GM12878 (cell line): ENCODE results near the gene KRTAP10-10. TPM values are rescaled to one million over a fixed set of nuclear protein-coding genes. Genes with fewer than 3 reads are reported as not detected.

Source experiments
- ATAC-seq: fragments of 200-7000 bp; cut with Tn5 transposase; 3 replicates; pipeline ENCODE4 v1.9.1; 2020; ENCODE audit warnings: mild to moderate bottlenecking, moderate library complexity
- BruUV-seq: library from RNA; stranded (reverse); fragments of 400-500 nt; replicated peaks from 2 replicates; lab custom pipeline; 2021; lab: Mats Ljungman, UMichigan
- CTCF ChIA-PET: fragments of 300-600 bp; sonication (Branson Sonifier 250); formaldehyde crosslinking; extraction: SDS; loops from one replicate; lab custom pipeline; 2021; ENCODE audit warnings: inconsistent platforms; lab: Yijun Ruan, JAX
- POLR2A ChIA-PET: fragments of 350-600 bp; formaldehyde crosslinking; extraction: SDS; loops from one replicate; lab custom pipeline; 2021; ENCODE audit warnings: inconsistent platforms; lab: Charles Lee
- RAD21 ChIA-PET: fragments of 300-600 bp; sonication (Branson Sonifier 250); formaldehyde crosslinking; loops from one replicate; lab custom pipeline; 2023; ENCODE audit warnings: antibody characterized with exemption; ENCODE audit not compliant: unreplicated experiment; lab: Charles Lee
- SMC1A ChIA-PET: fragments of 300-600 bp; sonication (Branson Sonifier 250); formaldehyde crosslinking; loops from one replicate; lab custom pipeline; 2023; ENCODE audit not compliant: unreplicated experiment, uncharacterized antibody; lab: Charles Lee
- DNase-seq: peaks from one replicate; pipeline ENCODE4 v3.0.0-alpha.2; 2011; ENCODE audit warnings: low read depth, low spot score
- FAIRE-seq: peaks from 3 replicates; lab custom pipeline; 2011; peaks lifted over from hg19 to GRCh38; lab: Jason Lieb, UNC
- H2AFZ ChIP-seq: 2 replicates; pipeline ENCODE4 v1.6.0; 2011; ENCODE audit warnings: low read depth, low read length, control low read depth; ENCODE audit not compliant: control insufficient read depth
- H3K27ac ChIP-seq: 2 replicates; pipeline ENCODE4 v1.5.1; 2011; ENCODE audit warnings: control low read depth; ENCODE audit not compliant: control insufficient read depth, insufficient read depth
- H3K27me3 ChIP-seq, 2 experiments: replicated peaks in 1 of 2; 2 replicates each; pipeline versions ENCODE4 v1.6.0 to v1.6.1; 2011; ENCODE audit warnings: low read length in 1 of 2; ENCODE audit not compliant: control insufficient read depth in 2 of 2, insufficient read depth in 2 of 2
- H3K36me3 ChIP-seq, 2 experiments: 2 replicates each; pipeline ENCODE4 v1.5.1; 2011; ENCODE audit warnings: low read length in 1 of 2; ENCODE audit not compliant: control insufficient read depth in 2 of 2, insufficient read depth in 2 of 2
- H3K4me1 ChIP-seq: 2 replicates; pipeline ENCODE4 v1.6.1; 2011; ENCODE audit warnings: mild to moderate bottlenecking, low read length, moderate library complexity, mixed read lengths; ENCODE audit not compliant: control insufficient read depth, insufficient read depth
- H3K4me2 ChIP-seq: 2 replicates; pipeline ENCODE4 v1.6.0; 2011; ENCODE audit warnings: control low read depth; ENCODE audit not compliant: control insufficient read depth, insufficient read depth
- H3K4me3 ChIP-seq: fragments of 200-600 bp; sonication (generic); 2 replicates; pipeline ENCODE4 v1.5.1; 2016
- H3K79me2 ChIP-seq: 2 replicates; pipeline ENCODE4 v1.6.0; 2011; ENCODE audit warnings: low read length; ENCODE audit not compliant: control insufficient read depth, insufficient read depth
- H3K9ac ChIP-seq: 2 replicates; pipeline ENCODE4 v1.8.0; 2011; ENCODE audit warnings: low read length, control low read depth, mixed read lengths; ENCODE audit not compliant: control insufficient read depth, insufficient read depth
- H3K9me3 ChIP-seq: replicated peaks from 3 replicates; pipeline ENCODE4 v1.5.1; 2011; ENCODE audit warnings: mild to moderate bottlenecking, low read length; ENCODE audit not compliant: control insufficient read depth, insufficient read depth
- H4K20me1 ChIP-seq: 2 replicates; pipeline ENCODE4 v1.6.0; 2011; ENCODE audit not compliant: control insufficient read depth, insufficient read depth
- CBX3 ChIP-seq: fragments of 200-600 bp; sonication (generic); IDR thresholded peaks from 2 replicates; pipeline ENCODE4 v1.6.1; 2016; ENCODE audit warnings: low read depth, borderline replicate concordance
- MEF2A ChIP-seq: IDR thresholded peaks from 2 replicates; pipeline ENCODE4 v1.6.1; 2011; ENCODE audit warnings: low read depth, mild to moderate bottlenecking, low read length, moderate library complexity; ENCODE audit not compliant: insufficient read depth
- NFIC ChIP-seq: IDR thresholded peaks from 2 replicates; pipeline ENCODE4 v1.6.1; 2012; ENCODE audit warnings: low read depth, mild to moderate bottlenecking, inconsistent platforms, low read length, moderate library complexity
- RCOR1 ChIP-seq: conservative IDR thresholded peaks from 2 replicates; pipeline ENCODE4 v1.6.1; 2012; ENCODE audit warnings: low read depth, low read length, improper control_type of control experiment
- RELA ChIP-seq: fragments of 450-650 bp; IDR thresholded peaks from 2 replicates; pipeline ENCODE4 v1.8.0; 2014; ENCODE audit warnings: borderline replicate concordance; ENCODE audit not compliant: partially characterized antibody
- SMARCA5 ChIP-seq: fragments of 450-650 bp; IDR thresholded peaks from 2 replicates; pipeline ENCODE4 v1.6.1; 2017; ENCODE audit warnings: mild to moderate bottlenecking
- STAT3 ChIP-seq: IDR thresholded peaks from 2 replicates; pipeline ENCODE4 v1.6.1; 2011; ENCODE audit warnings: low read depth, low read length, improper control_type of control experiment
- TCF7 ChIP-seq: IDR thresholded peaks from 2 replicates; pipeline ENCODE4 v1.6.1; 2014; ENCODE audit warnings: antibody characterized with exemption, borderline replicate concordance
- WGBS: methylation state at CpG from one replicate; pipeline ENCODE4 v1.1.6; 2016; ENCODE audit warnings: low lambda C conversion rate; ENCODE audit not compliant: insufficient replicate concordance, insufficient coverage; ENCODE audit errors: missing lambda C conversion rate; 5-methylcytosine and 5-hydroxymethylcytosine counted together
- in situ Hi-C: fragments of 300-500 bp; cut with MboI; formaldehyde crosslinking; loops from 9 replicates; pipeline ENCODE4 v1.14.3; 2018; ENCODE audit warnings: mixed read lengths
- intact Hi-C: fragments of 100-400 bp; cut with micrococcal nuclease; formaldehyde crosslinking; loops from one replicate; pipeline ENCODE4 v1.14.2; 2022; ENCODE audit not compliant: unreplicated experiment
- polyA plus RNA-seq, 11 experiments: library from polyadenylated mRNA; depleted of rRNA in 4 of 11; unstranded in 6 of 11; stranded (reverse) in 5 of 11; fragments of >200 nt; fragmentation: Nextera tagmentation in 4 of 11; fragmentation: Illumina TruSeq in 1 of 11; extraction: Ambion mirVana in 4 of 11; extraction: Trizol in 1 of 11; gene quantifications; 1 replicate in 1 of 11; 2 replicates in 10 of 11; pipeline versions ENCODE4 v1.2.1 to v1.2.3, GENCODE V29; 2011 to 2016; ENCODE audit warnings: inconsistent platforms in 2 of 11, missing spikeins in 2 of 11, low read depth in 1 of 11
- total RNA-seq, 4 experiments: library from RNA; depleted of rRNA in 3 of 4; stranded (reverse); fragments of >200 nt in 3 of 4; fragmentation: Illumina TruSeq in 1 of 4; extraction: Trizol in 1 of 4; gene quantifications; 2 replicates each; pipeline versions ENCODE4 v1.2.1 to v1.2.3, GENCODE V29; 2013 to 2021
- TF ChIP-seq, protein P1 (sequence below): fragments of 450-650 bp; IDR thresholded peaks from 2 replicates; pipeline ENCODE4 v1.6.1; 2017; ENCODE audit warnings: mild to moderate bottlenecking, moderate library complexity
- TF ChIP-seq, protein P2 (sequence below): fragments of 450-650 bp; IDR thresholded peaks from 2 replicates; pipeline ENCODE4 v1.6.1; 2016; ENCODE audit warnings: mild to moderate bottlenecking
- TF ChIP-seq, protein P3 (sequence below): IDR thresholded peaks from 2 replicates; pipeline ENCODE4 v1.6.1; 2012; ENCODE audit warnings: low read depth, low read length, improper control_type of control experiment
- TF ChIP-seq, protein P4 (sequence below): fragments of 450-650 bp; IDR thresholded peaks from 2 replicates; pipeline ENCODE4 v1.6.1; 2017; ENCODE audit warnings: mild to moderate bottlenecking, low read depth, inconsistent platforms; ENCODE audit not compliant: poor library complexity, severe bottlenecking

The KRTAP10-10 gene
- total and polyA plus RNA-seq, 10 of the 15 experiments (the other 5 are each of a cell fraction or from before 2014, with no cell fraction given) = not detected

DNA sequence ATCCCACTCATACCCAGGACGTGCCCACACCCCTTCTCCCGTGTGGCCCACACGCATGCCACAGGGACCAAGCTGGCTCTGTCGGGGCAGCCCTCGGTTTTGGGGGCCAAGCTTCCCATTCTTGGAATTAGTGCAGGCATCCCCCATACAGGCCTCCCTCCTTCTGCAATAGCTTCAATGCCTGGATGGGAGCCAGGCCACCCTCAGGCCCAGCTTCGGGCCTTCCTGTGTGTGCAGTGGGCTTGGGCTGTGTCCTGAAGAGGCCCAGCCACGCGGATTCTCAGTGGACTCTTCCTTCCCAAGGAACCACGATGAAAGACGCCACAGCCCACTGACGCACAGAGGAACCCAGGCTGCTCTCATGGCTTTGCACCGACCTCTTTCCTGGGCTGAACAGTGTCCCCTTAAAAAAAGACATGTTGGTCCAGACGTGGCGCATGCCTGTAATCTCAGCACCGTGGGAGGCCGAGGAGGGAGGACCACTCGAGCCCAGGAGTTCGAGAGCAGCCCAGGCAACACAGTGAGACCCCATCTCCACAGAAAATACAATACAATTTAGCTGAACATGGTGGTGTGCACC lies 12.5 kb downstream of the KRTAP10-10 start (continued):
- TF ChIP-seq, protein P1, sequence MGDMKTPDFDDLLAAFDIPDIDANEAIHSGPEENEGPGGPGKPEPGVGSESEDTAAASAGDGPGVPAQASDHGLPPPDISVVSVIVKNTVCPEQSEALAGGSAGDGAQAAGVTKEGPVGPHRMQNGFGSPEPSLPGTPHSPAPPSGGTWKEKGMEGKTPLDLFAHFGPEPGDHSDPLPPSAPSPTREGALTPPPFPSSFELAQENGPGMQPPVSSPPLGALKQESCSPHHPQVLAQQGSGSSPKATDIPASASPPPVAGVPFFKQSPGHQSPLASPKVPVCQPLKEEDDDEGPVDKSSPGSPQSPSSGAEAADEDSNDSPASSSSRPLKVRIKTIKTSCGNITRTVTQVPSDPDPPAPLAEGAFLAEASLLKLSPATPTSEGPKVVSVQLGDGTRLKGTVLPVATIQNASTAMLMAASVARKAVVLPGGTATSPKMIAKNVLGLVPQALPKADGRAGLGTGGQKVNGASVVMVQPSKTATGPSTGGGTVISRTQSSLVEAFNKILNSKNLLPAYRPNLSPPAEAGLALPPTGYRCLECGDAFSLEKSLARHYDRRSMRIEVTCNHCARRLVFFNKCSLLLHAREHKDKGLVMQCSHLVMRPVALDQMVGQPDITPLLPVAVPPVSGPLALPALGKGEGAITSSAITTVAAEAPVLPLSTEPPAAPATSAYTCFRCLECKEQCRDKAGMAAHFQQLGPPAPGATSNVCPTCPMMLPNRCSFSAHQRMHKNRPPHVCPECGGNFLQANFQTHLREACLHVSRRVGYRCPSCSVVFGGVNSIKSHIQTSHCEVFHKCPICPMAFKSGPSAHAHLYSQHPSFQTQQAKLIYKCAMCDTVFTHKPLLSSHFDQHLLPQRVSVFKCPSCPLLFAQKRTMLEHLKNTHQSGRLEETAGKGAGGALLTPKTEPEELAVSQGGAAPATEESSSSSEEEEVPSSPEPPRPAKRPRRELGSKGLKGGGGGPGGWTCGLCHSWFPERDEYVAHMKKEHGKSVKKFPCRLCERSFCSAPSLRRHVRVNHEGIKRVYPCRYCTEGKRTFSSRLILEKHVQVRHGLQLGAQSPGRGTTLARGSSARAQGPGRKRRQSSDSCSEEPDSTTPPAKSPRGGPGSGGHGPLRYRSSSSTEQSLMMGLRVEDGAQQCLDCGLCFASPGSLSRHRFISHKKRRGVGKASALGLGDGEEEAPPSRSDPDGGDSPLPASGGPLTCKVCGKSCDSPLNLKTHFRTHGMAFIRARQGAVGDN = no peak

DNA sequence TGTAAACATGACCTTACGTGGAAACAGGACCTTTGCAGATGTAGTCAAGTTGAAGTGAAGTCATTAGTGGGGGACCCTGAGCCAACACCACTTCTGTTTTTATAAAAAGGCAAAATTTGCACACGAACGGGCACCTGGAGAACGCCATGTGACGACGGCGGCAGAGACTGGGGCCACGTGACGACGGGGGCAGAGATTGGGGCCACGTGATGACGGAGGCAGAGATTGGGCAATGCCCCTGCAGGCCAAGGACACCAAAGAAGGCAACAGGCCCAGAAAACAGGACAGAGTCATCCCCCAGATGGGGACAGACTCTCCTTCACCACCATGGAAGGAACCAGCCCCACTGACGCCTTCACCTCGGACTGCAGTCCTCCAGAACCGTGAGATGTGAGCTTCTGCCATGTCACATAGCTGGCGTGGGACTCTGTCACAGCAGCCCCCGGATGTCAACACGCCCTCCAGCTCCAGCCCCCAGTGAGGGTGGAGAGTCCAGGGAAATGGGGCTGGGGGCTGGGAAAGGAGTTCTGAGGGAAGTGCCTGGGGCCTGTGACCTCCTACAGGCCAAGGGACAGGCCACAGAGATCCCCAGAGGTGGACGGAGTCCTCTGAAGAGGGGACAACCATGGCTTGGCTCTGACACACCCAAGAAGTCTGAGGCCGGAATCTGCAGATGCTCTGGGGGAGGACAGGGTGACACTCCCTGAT lies 13.3 kb downstream of the KRTAP10-10 start:
- CTCF ChIA-PET = no interaction called here
- no peaks in the 10 kb centered on the region; the same call in 2 of the 3 replicates for H3K9me3 ChIP-seq
- no peaks in the 10 kb centered on the region for H3K4me1 ChIP-seq
- no TSS peak for BruUV-seq
- no peaks in the 10 kb centered on the region for H3K27me3 ChIP-seq
- SMC1A ChIA-PET = no interaction called here
- TF ChIP-seq, protein P2, sequence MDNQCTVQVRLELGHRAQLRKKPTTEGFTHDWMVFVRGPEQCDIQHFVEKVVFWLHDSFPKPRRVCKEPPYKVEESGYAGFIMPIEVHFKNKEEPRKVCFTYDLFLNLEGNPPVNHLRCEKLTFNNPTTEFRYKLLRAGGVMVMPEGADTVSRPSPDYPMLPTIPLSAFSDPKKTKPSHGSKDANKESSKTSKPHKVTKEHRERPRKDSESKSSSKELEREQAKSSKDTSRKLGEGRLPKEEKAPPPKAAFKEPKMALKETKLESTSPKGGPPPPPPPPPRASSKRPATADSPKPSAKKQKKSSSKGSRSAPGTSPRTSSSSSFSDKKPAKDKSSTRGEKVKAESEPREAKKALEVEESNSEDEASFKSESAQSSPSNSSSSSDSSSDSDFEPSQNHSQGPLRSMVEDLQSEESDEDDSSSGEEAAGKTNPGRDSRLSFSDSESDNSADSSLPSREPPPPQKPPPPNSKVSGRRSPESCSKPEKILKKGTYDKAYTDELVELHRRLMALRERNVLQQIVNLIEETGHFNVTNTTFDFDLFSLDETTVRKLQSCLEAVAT = no peak
- TF ChIP-seq, protein P3, sequence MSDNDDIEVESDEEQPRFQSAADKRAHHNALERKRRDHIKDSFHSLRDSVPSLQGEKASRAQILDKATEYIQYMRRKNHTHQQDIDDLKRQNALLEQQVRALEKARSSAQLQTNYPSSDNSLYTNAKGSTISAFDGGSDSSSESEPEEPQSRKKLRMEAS = no peak
- no peak for TF ChIP-seq NFIC
- no peak for TF ChIP-seq CBX3
- no peak for TF ChIP-seq RCOR1
- TF ChIP-seq, protein P4, sequence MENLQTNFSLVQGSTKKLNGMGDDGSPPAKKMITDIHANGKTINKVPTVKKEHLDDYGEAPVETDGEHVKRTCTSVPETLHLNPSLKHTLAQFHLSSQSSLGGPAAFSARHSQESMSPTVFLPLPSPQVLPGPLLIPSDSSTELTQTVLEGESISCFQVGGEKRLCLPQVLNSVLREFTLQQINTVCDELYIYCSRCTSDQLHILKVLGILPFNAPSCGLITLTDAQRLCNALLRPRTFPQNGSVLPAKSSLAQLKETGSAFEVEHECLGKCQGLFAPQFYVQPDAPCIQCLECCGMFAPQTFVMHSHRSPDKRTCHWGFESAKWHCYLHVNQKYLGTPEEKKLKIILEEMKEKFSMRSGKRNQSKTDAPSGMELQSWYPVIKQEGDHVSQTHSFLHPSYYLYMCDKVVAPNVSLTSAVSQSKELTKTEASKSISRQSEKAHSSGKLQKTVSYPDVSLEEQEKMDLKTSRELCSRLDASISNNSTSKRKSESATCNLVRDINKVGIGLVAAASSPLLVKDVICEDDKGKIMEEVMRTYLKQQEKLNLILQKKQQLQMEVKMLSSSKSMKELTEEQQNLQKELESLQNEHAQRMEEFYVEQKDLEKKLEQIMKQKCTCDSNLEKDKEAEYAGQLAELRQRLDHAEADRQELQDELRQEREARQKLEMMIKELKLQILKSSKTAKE = no peak
- no peak for TF ChIP-seq SMARCA5
- no peak for TF ChIP-seq RELA
- no peak for TF ChIP-seq MEF2A
- TF ChIP-seq STAT3 = no peak
- no peak for TF ChIP-seq TCF7
- intact Hi-C loops (no loop called here), in situ Hi-C loops (no loop called here)
- H3K27ac ChIP-seq = no peak overlapping the region
- no peak for FAIRE-seq
- H3K9ac ChIP-seq = no peak overlapping the region
- H4K20me1 ChIP-seq = no peaks in the 10 kb centered on the region
- WGBS = 21% methylated on average over 20 of the region's 20 CpGs
- no peak overlapping the region for H3K4me2 ChIP-seq
- no peak overlapping the region for H2AFZ ChIP-seq
- POLR2A ChIA-PET = interaction anchor here (0.5 to 0.7 kb wide), 2 partner anchors 53 to 1294 kb away, joined by 3 read pairs; no protein-coding TSS in a partner anchor
- no peaks in the 10 kb centered on the region for H3K79me2 ChIP-seq
- ATAC-seq = no peak
- no peak for DNase-seq
- RAD21 ChIA-PET = no interaction called here
- no peaks in the 10 kb centered on the region for H3K36me3 ChIP-seq
- no peak overlapping the region for H3K4me3 ChIP-seq
